Endothelial cell of umbilical vein (primary cell): ENCODE measurements around the gene IGFBP6. TPM values are rescaled to one million over a fixed set of nuclear protein-coding genes. Genes with fewer than 3 reads are reported as not detected.

ENCODE experiments used
- BruUV-seq: library from RNA; stranded (reverse); fragments of 400-500 nt; replicated peaks from 2 replicates; lab custom pipeline; 2021; lab: Mats Ljungman, UMichigan
- CTCF ChIA-PET: fragments of 300-600, 350-600 bp; sonication (Branson Sonifier 250); formaldehyde crosslinking; loops from one replicate; lab custom pipeline; 2021; ENCODE audit warnings: antibody characterized with exemption, inconsistent platforms; lab: Charles Lee
- POLR2A ChIA-PET: fragments of 300-600, 350-600 bp; sonication (Branson Sonifier 250); formaldehyde crosslinking; loops from one replicate; lab custom pipeline; 2021; ENCODE audit warnings: antibody characterized with exemption, inconsistent platforms; lab: Charles Lee
- DNase-seq: peaks from one replicate; pipeline ENCODE4 v3.0.0-alpha.2; 2011; ENCODE audit warnings: low read depth, low spot score
- FAIRE-seq: peaks from 2 replicates; lab custom pipeline; 2011; peaks lifted over from hg19 to GRCh38; lab: Jason Lieb, UNC
- H2AFZ ChIP-seq: 2 replicates; pipeline ENCODE4 v1.6.0; 2012; ENCODE audit warnings: low read depth, low read length, control low read depth, inconsistent platforms
- H3K27ac ChIP-seq: 2 replicates; pipeline ENCODE4 v1.5.1; 2011; ENCODE audit warnings: low read depth, mild to moderate bottlenecking, control low read depth, low read length, moderate library complexity; ENCODE audit not compliant: insufficient read depth
- H3K27me3 ChIP-seq, 2 experiments: 2 replicates each; pipeline versions ENCODE4 v1.6.0 to v1.6.1; 2011; ENCODE audit warnings: low read length in 2 of 2, mixed read lengths in 1 of 2; ENCODE audit not compliant: control insufficient read depth in 2 of 2, insufficient read depth in 2 of 2
- H3K36me3 ChIP-seq, 2 experiments: 2 replicates in 1 of 2; 3 replicates in 1 of 2; pipeline ENCODE4 v1.5.1; 2011; ENCODE audit warnings: low read length in 2 of 2, mild to moderate bottlenecking in 1 of 2, moderate library complexity in 1 of 2; ENCODE audit not compliant: control insufficient read depth in 2 of 2, insufficient read depth in 2 of 2; ENCODE audit errors: extremely low read depth in 1 of 2
- H3K4me1 ChIP-seq: 3 replicates; pipeline ENCODE4 v1.5.1; 2011; ENCODE audit warnings: mild to moderate bottlenecking, low read length; ENCODE audit not compliant: control insufficient read depth, insufficient read depth; ENCODE audit errors: extremely low read depth
- H3K4me2 ChIP-seq: 2 replicates; pipeline ENCODE4 v1.6.1; 2011; ENCODE audit warnings: low read length, control low read depth, mixed read lengths; ENCODE audit not compliant: insufficient read depth
- H3K4me3 ChIP-seq, 3 experiments: fragments of 200-600 bp in 1 of 3; sonication (generic), shearing (Covaris generic) in 1 of 3; replicated peaks in 1 of 3; 2 replicates each; pipeline ENCODE4 v1.5.1; 2011 to 2016; ENCODE audit warnings: control low read depth in 3 of 3, low read length in 3 of 3, mild to moderate bottlenecking in 2 of 3, inconsistent platforms in 1 of 3, low read depth in 1 of 3, moderate library complexity in 1 of 3; ENCODE audit not compliant: insufficient read depth in 1 of 3
- H3K79me2 ChIP-seq: 2 replicates; pipeline ENCODE4 v1.6.0; 2012; ENCODE audit warnings: low read length, inconsistent platforms; ENCODE audit not compliant: control insufficient read depth, insufficient read depth
- H3K9ac ChIP-seq: replicated peaks from 2 replicates; pipeline ENCODE3; 2011; ENCODE audit warnings: low read length, control low read depth; ENCODE audit not compliant: insufficient read depth; ENCODE audit errors: extremely low read depth
- H3K9me1 ChIP-seq: replicated peaks from 3 replicates; pipeline ENCODE4 v1.6.0; 2011; ENCODE audit warnings: mild to moderate bottlenecking, low read length; ENCODE audit not compliant: control insufficient read depth, insufficient read depth; ENCODE audit errors: extremely low read depth
- H3K9me3 ChIP-seq: replicated peaks from 2 replicates; pipeline ENCODE4 v1.5.1; 2012; ENCODE audit warnings: low read length, inconsistent platforms; ENCODE audit not compliant: control insufficient read depth, insufficient read depth
- H4K20me1 ChIP-seq: replicated peaks from 2 replicates; pipeline ENCODE3; 2011; ENCODE audit warnings: mild to moderate bottlenecking, low read length; ENCODE audit not compliant: control insufficient read depth, insufficient read depth; ENCODE audit errors: extremely low read depth
- EZH2 ChIP-seq: IDR thresholded peaks from 2 replicates; pipeline ENCODE4 v1.6.1; 2012; ENCODE audit warnings: borderline replicate concordance, low read depth, mild to moderate bottlenecking, moderate library complexity, low read length, inconsistent platforms; ENCODE audit not compliant: severe bottlenecking
- FOS ChIP-seq: IDR thresholded peaks from 2 replicates; pipeline ENCODE4 v1.6.1; 2011; ENCODE audit warnings: mild to moderate bottlenecking, low read length, moderate library complexity, borderline replicate concordance; ENCODE audit not compliant: insufficient read depth
- GATA2 ChIP-seq: IDR thresholded peaks from 2 replicates; pipeline ENCODE4 v1.7.0; 2011; ENCODE audit warnings: low read depth, mild to moderate bottlenecking, moderate library complexity, mixed read lengths, low read length; ENCODE audit not compliant: insufficient read length, insufficient read depth
- JUN ChIP-seq: IDR thresholded peaks from 2 replicates; pipeline ENCODE4 v1.6.1; 2011; ENCODE audit warnings: borderline replicate concordance, low read depth; ENCODE audit not compliant: insufficient read length, insufficient read depth
- MYC ChIP-seq: IDR thresholded peaks from one replicate; pipeline ENCODE4 v1.6.1; 2011; ENCODE audit warnings: mild to moderate bottlenecking, low read depth, low read length
- POLR2A ChIP-seq: IDR thresholded peaks from 2 replicates; pipeline ENCODE4 v1.6.1; 2012; ENCODE audit warnings: low read depth, mild to moderate bottlenecking, control low read depth, low read length
- POLR2AphosphoS5 ChIP-seq: IDR thresholded peaks from 2 replicates; pipeline ENCODE4 v1.6.1; 2012; ENCODE audit warnings: low read depth, mild to moderate bottlenecking, control low read depth, low read length, moderate library complexity; ENCODE audit not compliant: insufficient read depth
- dilution Hi-C: fragments of 300-500 bp; cut with MboI; formaldehyde crosslinking; loops from one replicate; pipeline ENCODE4 v1.15.0; 2019; ENCODE audit warnings: low sequenced_read_pairs; ENCODE audit not compliant: extremely low pct_ligation_motif_present
- intact Hi-C: fragments of 100-400 bp; cut with micrococcal nuclease; formaldehyde crosslinking; loops from one replicate; pipeline ENCODE4 v1.10.0; 2022
- polyA plus RNA-seq, 4 experiments: library from polyadenylated mRNA; depleted of rRNA in 3 of 4; stranded (reverse) in 3 of 4; unstranded in 1 of 4; fragments of >200 nt; gene quantifications; 2 replicates each; pipeline versions ENCODE4 v1.2.1 to v1.2.3, GENCODE V29; 2011 to 2012; ENCODE audit warnings: missing spikeins in 1 of 4
- total RNA-seq: library from RNA; stranded (reverse); gene quantifications from 2 replicates; pipeline ENCODE4 v1.2.3, GENCODE V29; 2021
- TF ChIP-seq, protein P1 (sequence below), 2 donors: IDR thresholded peaks; 1 replicate in 1 of 2; 2 replicates in 1 of 2; pipeline ENCODE4 v1.5.1; 2011; ENCODE audit warnings: low read length in 2 of 2, mild to moderate bottlenecking in 2 of 2, moderate library complexity in 2 of 2, control low read depth in 1 of 2, inconsistent platforms in 1 of 2, low read depth in 1 of 2; ENCODE audit not compliant: insufficient read depth in 1 of 2; ENCODE audit errors: extremely low read depth in 1 of 2
- TF ChIP-seq, protein P2 (sequence below): IDR thresholded peaks from 2 replicates; pipeline ENCODE4 v1.6.1; 2011; ENCODE audit not compliant: insufficient read depth, insufficient read length

IGFBP6 gene
- total and polyA plus RNA-seq, 2 donors (not counting 3 experiments of a cell fraction or from before 2014, with no cell fraction given), result 14.1 to 18.2 TPM

DNA sequence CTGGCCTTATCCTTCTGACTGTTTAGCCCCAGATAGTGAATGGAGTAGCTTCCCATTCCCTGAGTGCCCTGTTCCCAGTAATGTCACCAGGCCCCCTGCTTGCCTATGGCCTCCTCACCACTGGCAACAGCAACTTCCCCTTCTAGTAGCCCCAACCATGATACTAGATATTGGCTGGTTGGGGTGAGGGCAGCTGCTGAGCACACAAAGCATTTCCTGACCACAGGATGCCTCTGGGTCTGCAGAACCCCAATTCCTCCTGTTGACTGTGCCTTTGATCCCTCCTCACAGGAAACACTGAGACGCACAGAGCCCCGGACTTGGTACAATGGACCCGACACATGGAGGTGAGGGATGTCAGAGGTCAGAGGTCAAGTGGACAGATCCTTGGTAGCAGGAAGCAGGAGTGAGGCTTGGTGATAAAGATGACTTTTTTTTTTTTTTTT, 6.4 kb downstream of the IGFBP6 start:
- TF ChIP-seq JUN (no peak), EZH2 (no peak), GATA2 (no peak), FOS (no peak), POLR2A (no peak), POLR2AphosphoS5 (no peak), MYC (no peak)
- TF ChIP-seq, protein P1, sequence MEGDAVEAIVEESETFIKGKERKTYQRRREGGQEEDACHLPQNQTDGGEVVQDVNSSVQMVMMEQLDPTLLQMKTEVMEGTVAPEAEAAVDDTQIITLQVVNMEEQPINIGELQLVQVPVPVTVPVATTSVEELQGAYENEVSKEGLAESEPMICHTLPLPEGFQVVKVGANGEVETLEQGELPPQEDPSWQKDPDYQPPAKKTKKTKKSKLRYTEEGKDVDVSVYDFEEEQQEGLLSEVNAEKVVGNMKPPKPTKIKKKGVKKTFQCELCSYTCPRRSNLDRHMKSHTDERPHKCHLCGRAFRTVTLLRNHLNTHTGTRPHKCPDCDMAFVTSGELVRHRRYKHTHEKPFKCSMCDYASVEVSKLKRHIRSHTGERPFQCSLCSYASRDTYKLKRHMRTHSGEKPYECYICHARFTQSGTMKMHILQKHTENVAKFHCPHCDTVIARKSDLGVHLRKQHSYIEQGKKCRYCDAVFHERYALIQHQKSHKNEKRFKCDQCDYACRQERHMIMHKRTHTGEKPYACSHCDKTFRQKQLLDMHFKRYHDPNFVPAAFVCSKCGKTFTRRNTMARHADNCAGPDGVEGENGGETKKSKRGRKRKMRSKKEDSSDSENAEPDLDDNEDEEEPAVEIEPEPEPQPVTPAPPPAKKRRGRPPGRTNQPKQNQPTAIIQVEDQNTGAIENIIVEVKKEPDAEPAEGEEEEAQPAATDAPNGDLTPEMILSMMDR (IDR thresholded peaks at IDR 0.05; ENCODE audit: extremely low read depth in 1 of 2, insufficient read depth in 1 of 2, low read depth in 1 of 2, low read length in 2 of 2), result no peak
- TF ChIP-seq, protein P2, sequence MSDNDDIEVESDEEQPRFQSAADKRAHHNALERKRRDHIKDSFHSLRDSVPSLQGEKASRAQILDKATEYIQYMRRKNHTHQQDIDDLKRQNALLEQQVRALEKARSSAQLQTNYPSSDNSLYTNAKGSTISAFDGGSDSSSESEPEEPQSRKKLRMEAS, result no peak
- H4K20me1 ChIP-seq, result no peaks in the 10 kb centered on the region
- CTCF ChIA-PET, result interaction anchor here (1.1 to 10.8 kb wide), 7 partner anchors 25 to 317 kb away, joined by 3 to 463 read pairs (median 8); partner anchors contain the start of gene SPRYD3
- H3K9me3 ChIP-seq, result no peaks in the 10 kb centered on the region
- DNase-seq (no peak), FAIRE-seq (peak; percentile 38)
- no peak overlapping the region for H2AFZ ChIP-seq
- POLR2A ChIA-PET, result interaction anchor here (0.6 kb wide), 1 partner anchor 44 kb away, joined by 3 read pairs; no protein-coding TSS in a partner anchor
- H3K79me2 ChIP-seq, result no peaks in the 10 kb centered on the region
- no peak overlapping the region for H3K4me2 ChIP-seq
- no peak overlapping the region for H3K4me3 ChIP-seq
- no TSS peak for BruUV-seq
- H3K9me1 ChIP-seq, result no peaks in the 10 kb centered on the region
- no peak overlapping the region for H3K9ac ChIP-seq
- intact Hi-C loops, result no loop called here
- H3K4me1 ChIP-seq, result peaks cover 5% of the 10 kb centered on the region
- no peak overlapping the region for H3K27ac ChIP-seq
- no peaks in the 10 kb centered on the region for H3K27me3 ChIP-seq
- H3K36me3 ChIP-seq, result no peaks in the 10 kb centered on the region
- dilution Hi-C loops, result no loop called here
